GM23338 (cell line): ENCODE data around the gene CACNB2. TPM values are rescaled to one million over a fixed set of nuclear protein-coding genes. Genes with fewer than 3 reads are reported as not detected.

ENCODE experiments used
- ATAC-seq: fragments of 200-7000 bp; cut with Tn5 transposase; 3 replicates; pipeline ENCODE4 v1.9.1; 2020
- DNase-seq: peaks from one replicate; pipeline ENCODE4 v3.0.0-alpha.2; 2015; ENCODE audit warnings: low spot score
- H2AFZ ChIP-seq: fragments of 200-600 bp; sonication (generic); 2 replicates; pipeline ENCODE4 v1.8.0; 2016; ENCODE audit warnings: antibody characterized with exemption, mild to moderate bottlenecking, moderate library complexity
- H3F3A ChIP-seq: fragments of 200-600 bp; sonication (generic); replicated peaks from 2 replicates; pipeline ENCODE4 v1.8.0; 2017; ENCODE audit warnings: antibody characterized with exemption, mixed run types, low read depth
- H3K27ac ChIP-seq: fragments of 200-600 bp; sonication (generic); 2 replicates; pipeline ENCODE4 v1.6.1; 2016; ENCODE audit warnings: low read depth
- H3K27me3 ChIP-seq: fragments of 200-600 bp; sonication (generic); 2 replicates; pipeline ENCODE4 v1.8.0; 2016; ENCODE audit warnings: mild to moderate bottlenecking, mixed run types, moderate library complexity; ENCODE audit not compliant: insufficient read depth
- H3K36me3 ChIP-seq: fragments of 200-600 bp; sonication (generic); 2 replicates; pipeline ENCODE4 v1.8.0; 2016; ENCODE audit warnings: mild to moderate bottlenecking; ENCODE audit not compliant: insufficient read depth
- H3K4me1 ChIP-seq: fragments of 200-600 bp; sonication (generic); 2 replicates; pipeline ENCODE4 v1.8.0; 2016; ENCODE audit warnings: mild to moderate bottlenecking, moderate library complexity; ENCODE audit not compliant: insufficient read depth
- H3K4me2 ChIP-seq: fragments of 200-600 bp; sonication (generic); 2 replicates; pipeline ENCODE4 v1.7.1; 2017; ENCODE audit warnings: mixed run types
- H3K4me3 ChIP-seq: fragments of 200-600 bp; sonication (generic); 2 replicates; pipeline ENCODE4 v1.6.1; 2016; ENCODE audit warnings: mixed run types
- H3K79me2 ChIP-seq: fragments of 200-600 bp; sonication (generic); replicated peaks from 2 replicates; pipeline ENCODE4 v1.8.0; 2017; ENCODE audit warnings: mild to moderate bottlenecking; ENCODE audit not compliant: insufficient read depth
- H3K9me2 ChIP-seq: fragments of 200-600 bp; sonication (generic); 2 replicates; pipeline ENCODE4 v1.8.0; 2017; ENCODE audit not compliant: insufficient read depth
- H4K20me1 ChIP-seq: fragments of 200-600 bp; sonication (generic); replicated peaks from 2 replicates; pipeline ENCODE4 v1.8.0; 2017; ENCODE audit warnings: mild to moderate bottlenecking; ENCODE audit not compliant: insufficient read depth
- H3K27ac Mint-ChIP-seq: 2 replicates; pipeline ENCODE4 v1.8.0; 2020; ENCODE audit warnings: inconsistent platforms, mild to moderate bottlenecking, moderate library complexity, mixed read lengths
- H3K27me3 Mint-ChIP-seq: 3 replicates; pipeline ENCODE4 v1.8.0; 2022; ENCODE audit warnings: low read depth, mild to moderate bottlenecking, moderate library complexity, mixed read lengths, inconsistent platforms; ENCODE audit not compliant: insufficient read depth, poor library complexity
- H3K36me3 Mint-ChIP-seq: 3 replicates; pipeline ENCODE4 v1.8.0; 2021; ENCODE audit warnings: low read depth, mild to moderate bottlenecking, inconsistent platforms, moderate library complexity, mixed read lengths
- H3K4me1 Mint-ChIP-seq: 3 replicates; pipeline ENCODE4 v1.8.0; 2020; ENCODE audit warnings: mild to moderate bottlenecking, inconsistent platforms, mixed read lengths
- H3K4me3 Mint-ChIP-seq: 3 replicates; pipeline ENCODE4 v1.8.0; 2021; ENCODE audit warnings: moderate library complexity, mild to moderate bottlenecking, inconsistent platforms, mixed read lengths
- H3K9me3 Mint-ChIP-seq: 3 replicates; pipeline ENCODE4 v1.8.0; 2020; ENCODE audit warnings: moderate library complexity, mild to moderate bottlenecking, inconsistent platforms, mixed read lengths
- CREB1 ChIP-seq: fragments of 250-450 bp; sonication (Bioruptor Pico); IDR thresholded peaks from 2 replicates; pipeline ENCODE4 v1.5.0; 2020; ENCODE audit warnings: low read depth, mild to moderate bottlenecking, moderate library complexity
- CTCF ChIP-seq, 2 experiments: fragments of 200-600 bp in 1 of 2; sonication (generic) in 1 of 2; conservative IDR thresholded peaks; 2 replicates each; pipeline versions ENCODE4 v1.5.1 to v1.6.1; 2016 to 2017; ENCODE audit warnings: antibody characterized with exemption in 2 of 2, low read depth in 2 of 2, mild to moderate bottlenecking in 2 of 2, moderate library complexity in 1 of 2
- ETS1 ChIP-seq: IDR thresholded peaks from 2 replicates; pipeline ENCODE4 v1.6.1; 2016; ENCODE audit warnings: antibody characterized with exemption
- EZH2 ChIP-seq: fragments of 200-600 bp; sonication (generic); IDR thresholded peaks from one replicate; pipeline ENCODE4 v1.8.0; 2017; ENCODE audit warnings: antibody characterized with exemption, mild to moderate bottlenecking, low read depth; ENCODE audit not compliant: unreplicated experiment
- EZH2phosphoT487 ChIP-seq: fragments of 200-600 bp; sonication (generic); IDR thresholded peaks from one replicate; pipeline ENCODE4 v1.8.1; 2018; ENCODE audit warnings: antibody characterized with exemption; ENCODE audit not compliant: unreplicated experiment
- JUNB ChIP-seq: IDR thresholded peaks from one replicate; pipeline ENCODE4 v1.6.1; 2016; ENCODE audit warnings: antibody characterized with exemption; ENCODE audit not compliant: unreplicated experiment
- NANOG ChIP-seq: IDR thresholded peaks from 2 replicates; pipeline ENCODE4 v1.6.1; 2016; ENCODE audit warnings: antibody characterized with exemption, borderline replicate concordance
- POLR2AphosphoS5 ChIP-seq: IDR thresholded peaks from 2 replicates; pipeline ENCODE4 v1.6.1; 2016; ENCODE audit warnings: antibody characterized with exemption, low read depth
- REST ChIP-seq: IDR thresholded peaks from one replicate; pipeline ENCODE4 v1.6.1; 2018; ENCODE audit warnings: antibody characterized with exemption; ENCODE audit not compliant: unreplicated experiment
- STAT1 ChIP-seq: IDR thresholded peaks from one replicate; pipeline ENCODE4 v1.6.1; 2016; ENCODE audit warnings: antibody characterized with exemption; ENCODE audit not compliant: unreplicated experiment
- ZNF114 ChIP-seq: fragments of 250-450 bp; sonication (Bioruptor Pico); IDR thresholded peaks from 2 replicates; pipeline ENCODE4 v1.5.0; 2020; ENCODE audit warnings: mild to moderate bottlenecking, moderate library complexity
- ZNF331 ChIP-seq: fragments of 250-450 bp; sonication (Bioruptor Pico); IDR thresholded peaks from 2 replicates; pipeline ENCODE4 v1.5.0; 2020; ENCODE audit warnings: low read depth, mild to moderate bottlenecking, moderate library complexity
- ZNF462 ChIP-seq: fragments of 250-450 bp; sonication (Bioruptor Pico); IDR thresholded peaks from 2 replicates; pipeline ENCODE4 v1.5.0; 2020; ENCODE audit warnings: mild to moderate bottlenecking, moderate library complexity
- polyA plus RNA-seq: library from polyadenylated mRNA; unstranded; fragments of >200 nt; fragmentation: Nextera tagmentation; extraction: Ambion mirVana; gene quantifications from 2 replicates; pipeline ENCODE4 v1.2.1, GENCODE V29; 2016
- total RNA-seq: library from RNA; depleted of rRNA; stranded (reverse); fragments of >200 nt; shearing (Covaris generic); gene quantifications from 2 replicates; pipeline ENCODE4 v1.2.3, GENCODE V29; 2014

CACNB2 gene
- total and polyA plus RNA-seq, 2 experiments from 2014 or later = 5.0 to 5.9 TPM

- no peak overlapping the region for H3K4me3 ChIP-seq
- H4K20me1 ChIP-seq = no peaks in the 10 kb centered on the region
- no peaks in the 10 kb centered on the region for H3K36me3 Mint-ChIP-seq
- DNase-seq = no peak
- no peaks in the 10 kb centered on the region for H3K27me3 Mint-ChIP-seq
- H2AFZ ChIP-seq = no peak overlapping the region
- TF ChIP-seq ZNF331 (CRISPR knock-in tag) (no peak), EZH2 (no peak), ETS1 (no peak), STAT1 (no peak), ZNF462 (no peak), REST (no peak), CREB1 (CRISPR knock-in tag) (no peak), POLR2AphosphoS5 (no peak), NANOG (no peak), ZNF114 (no peak), EZH2phosphoT487 (no peak), JUNB (no peak), CTCF (conservative IDR thresholded peaks at IDR 0.05; ENCODE audit: low read depth in 2 of 2) (no peak)
- no peaks in the 10 kb centered on the region for H3K4me1 ChIP-seq
- no peaks in the 10 kb centered on the region for H3K79me2 ChIP-seq
- peaks cover 5% of the 10 kb centered on the region; the same call in 2 of the 3 replicates for H3K4me1 Mint-ChIP-seq
- no peaks in the 10 kb centered on the region for H3K9me2 ChIP-seq
- H3K27ac Mint-ChIP-seq = no peak overlapping the region
- no peak overlapping the region for H3K4me3 Mint-ChIP-seq
- H3K9me3 Mint-ChIP-seq = no peaks in the 10 kb centered on the region
- no peak for ATAC-seq
- no peak overlapping the region for H3K4me2 ChIP-seq
- H3K27ac ChIP-seq = no peak overlapping the region
- H3K27me3 ChIP-seq = no peaks in the 10 kb centered on the region
- H3K36me3 ChIP-seq = no peaks in the 10 kb centered on the region
- no peaks in the 10 kb centered on the region for H3F3A ChIP-seq
These were observed 289.1 kb downstream of the CACNB2 start for GRCh38 chr10:18429335-18429734.
